GM23338 (cell line): ENCODE results near the gene NECTIN1. TPM values are rescaled to one million over a fixed set of nuclear protein-coding genes. Genes with fewer than 3 reads are reported as not detected.

Experiments used
- ATAC-seq: fragments of 200-7000 bp; cut with Tn5 transposase; 3 replicates; pipeline ENCODE4 v1.9.1; 2020
- DNase-seq: peaks from one replicate; pipeline ENCODE4 v3.0.0-alpha.2; 2015; ENCODE audit warnings: low spot score
- H2AFZ ChIP-seq: fragments of 200-600 bp; sonication (generic); 2 replicates; pipeline ENCODE4 v1.8.0; 2016; ENCODE audit warnings: antibody characterized with exemption, mild to moderate bottlenecking, moderate library complexity
- H3F3A ChIP-seq: fragments of 200-600 bp; sonication (generic); replicated peaks from 2 replicates; pipeline ENCODE4 v1.8.0; 2017; ENCODE audit warnings: antibody characterized with exemption, mixed run types, low read depth
- H3K27ac ChIP-seq: fragments of 200-600 bp; sonication (generic); 2 replicates; pipeline ENCODE4 v1.6.1; 2016; ENCODE audit warnings: low read depth
- H3K27me3 ChIP-seq: fragments of 200-600 bp; sonication (generic); 2 replicates; pipeline ENCODE4 v1.8.0; 2016; ENCODE audit warnings: mild to moderate bottlenecking, mixed run types, moderate library complexity; ENCODE audit not compliant: insufficient read depth
- H3K36me3 ChIP-seq: fragments of 200-600 bp; sonication (generic); 2 replicates; pipeline ENCODE4 v1.8.0; 2016; ENCODE audit warnings: mild to moderate bottlenecking; ENCODE audit not compliant: insufficient read depth
- H3K4me1 ChIP-seq: fragments of 200-600 bp; sonication (generic); 2 replicates; pipeline ENCODE4 v1.8.0; 2016; ENCODE audit warnings: mild to moderate bottlenecking, moderate library complexity; ENCODE audit not compliant: insufficient read depth
- H3K4me2 ChIP-seq: fragments of 200-600 bp; sonication (generic); 2 replicates; pipeline ENCODE4 v1.7.1; 2017; ENCODE audit warnings: mixed run types
- H3K4me3 ChIP-seq: fragments of 200-600 bp; sonication (generic); 2 replicates; pipeline ENCODE4 v1.6.1; 2016; ENCODE audit warnings: mixed run types
- H3K79me2 ChIP-seq: fragments of 200-600 bp; sonication (generic); replicated peaks from 2 replicates; pipeline ENCODE4 v1.8.0; 2017; ENCODE audit warnings: mild to moderate bottlenecking; ENCODE audit not compliant: insufficient read depth
- H3K9me2 ChIP-seq: fragments of 200-600 bp; sonication (generic); 2 replicates; pipeline ENCODE4 v1.8.0; 2017; ENCODE audit not compliant: insufficient read depth
- H4K20me1 ChIP-seq: fragments of 200-600 bp; sonication (generic); replicated peaks from 2 replicates; pipeline ENCODE4 v1.8.0; 2017; ENCODE audit warnings: mild to moderate bottlenecking; ENCODE audit not compliant: insufficient read depth
- H3K27ac Mint-ChIP-seq: 2 replicates; pipeline ENCODE4 v1.8.0; 2020; ENCODE audit warnings: inconsistent platforms, mild to moderate bottlenecking, moderate library complexity, mixed read lengths
- H3K27me3 Mint-ChIP-seq: 3 replicates; pipeline ENCODE4 v1.8.0; 2022; ENCODE audit warnings: low read depth, mild to moderate bottlenecking, moderate library complexity, mixed read lengths, inconsistent platforms; ENCODE audit not compliant: insufficient read depth, poor library complexity
- H3K36me3 Mint-ChIP-seq: 3 replicates; pipeline ENCODE4 v1.8.0; 2021; ENCODE audit warnings: low read depth, mild to moderate bottlenecking, inconsistent platforms, moderate library complexity, mixed read lengths
- H3K4me1 Mint-ChIP-seq: 3 replicates; pipeline ENCODE4 v1.8.0; 2020; ENCODE audit warnings: mild to moderate bottlenecking, inconsistent platforms, mixed read lengths
- H3K4me3 Mint-ChIP-seq: 3 replicates; pipeline ENCODE4 v1.8.0; 2021; ENCODE audit warnings: moderate library complexity, mild to moderate bottlenecking, inconsistent platforms, mixed read lengths
- H3K9me3 Mint-ChIP-seq: 3 replicates; pipeline ENCODE4 v1.8.0; 2020; ENCODE audit warnings: moderate library complexity, mild to moderate bottlenecking, inconsistent platforms, mixed read lengths
- CREB1 ChIP-seq: fragments of 250-450 bp; sonication (Bioruptor Pico); IDR thresholded peaks from 2 replicates; pipeline ENCODE4 v1.5.0; 2020; ENCODE audit warnings: low read depth, mild to moderate bottlenecking, moderate library complexity
- CTCF ChIP-seq, 2 experiments: fragments of 200-600 bp in 1 of 2; sonication (generic) in 1 of 2; conservative IDR thresholded peaks; 2 replicates each; pipeline versions ENCODE4 v1.5.1 to v1.6.1; 2016 to 2017; ENCODE audit warnings: antibody characterized with exemption in 2 of 2, low read depth in 2 of 2, mild to moderate bottlenecking in 2 of 2, moderate library complexity in 1 of 2
- ETS1 ChIP-seq: IDR thresholded peaks from 2 replicates; pipeline ENCODE4 v1.6.1; 2016; ENCODE audit warnings: antibody characterized with exemption
- EZH2phosphoT487 ChIP-seq: fragments of 200-600 bp; sonication (generic); IDR thresholded peaks from one replicate; pipeline ENCODE4 v1.8.1; 2018; ENCODE audit warnings: antibody characterized with exemption; ENCODE audit not compliant: unreplicated experiment
- JUNB ChIP-seq: IDR thresholded peaks from one replicate; pipeline ENCODE4 v1.6.1; 2016; ENCODE audit warnings: antibody characterized with exemption; ENCODE audit not compliant: unreplicated experiment
- POLR2AphosphoS5 ChIP-seq: IDR thresholded peaks from 2 replicates; pipeline ENCODE4 v1.6.1; 2016; ENCODE audit warnings: antibody characterized with exemption, low read depth
- REST ChIP-seq: IDR thresholded peaks from one replicate; pipeline ENCODE4 v1.6.1; 2018; ENCODE audit warnings: antibody characterized with exemption; ENCODE audit not compliant: unreplicated experiment
- ZNF114 ChIP-seq: fragments of 250-450 bp; sonication (Bioruptor Pico); IDR thresholded peaks from 2 replicates; pipeline ENCODE4 v1.5.0; 2020; ENCODE audit warnings: mild to moderate bottlenecking, moderate library complexity
- polyA plus RNA-seq: library from polyadenylated mRNA; unstranded; fragments of >200 nt; fragmentation: Nextera tagmentation; extraction: Ambion mirVana; gene quantifications from 2 replicates; pipeline ENCODE4 v1.2.1, GENCODE V29; 2016
- total RNA-seq: library from RNA; depleted of rRNA; stranded (reverse); fragments of >200 nt; shearing (Covaris generic); gene quantifications from 2 replicates; pipeline ENCODE4 v1.2.3, GENCODE V29; 2014

NECTIN1 gene
- total and polyA plus RNA-seq, 2 experiments from 2014 or later: 18.7 to 56.3 TPM

- TF ChIP-seq JUNB (no peak), ZNF114 (CRISPR knock-in tag) (no peak), CTCF (conservative IDR thresholded peaks at IDR 0.05; ENCODE audit: low read depth in 2 of 2) (peak in 1 of 2 experiments; percentile 18; a peak in 1 of 4 replicates), CREB1 (no peak), POLR2AphosphoS5 (no peak), EZH2phosphoT487 (no peak), REST (peak; percentile 88), ETS1 (no peak)
- Histone ChIP-seq H3K4me3 (no peak overlapping the region), H3K27ac (no peak overlapping the region), H3F3A (no peaks in the 10 kb centered on the region), H3K4me1 (no peaks in the 10 kb centered on the region), H3K27me3 (no peaks in the 10 kb centered on the region), H3K36me3 (no peaks in the 10 kb centered on the region), H4K20me1 (no peaks in the 10 kb centered on the region), H3K79me2 (no peaks in the 10 kb centered on the region), H3K9me2 (no peaks in the 10 kb centered on the region), H2AFZ (no peak overlapping the region), H3K4me2 (no peak overlapping the region)
- H3K9me3 Mint-ChIP-seq: no peaks in the 10 kb centered on the region
- H3K27ac Mint-ChIP-seq: no peak overlapping the region
- H3K36me3 Mint-ChIP-seq: no peaks in the 10 kb centered on the region
- no peak overlapping the region for H3K4me3 Mint-ChIP-seq
- peaks cover 10% of the 10 kb centered on the region for H3K27me3 Mint-ChIP-seq
- DNase-seq (peak; percentile 83), ATAC-seq (peak; percentile 67)
- 0 out of 3 replicates have a peak, but pooled peaks cover 2% of the 10 kb centered on the region for H3K4me1 Mint-ChIP-seq
Observed at GRCh38 chr11:119774172-119774763, 45.3 kb upstream of the NECTIN1 start.
